Hepatocyte (in vitro differentiated cells): ENCODE measurements around the gene UMAD1.

Source experiments
- EZH2 ChIP-seq: fragments of 200-600 bp; sonication (generic); IDR thresholded peaks from 2 replicates; pipeline ENCODE4 v1.6.1; 2016; ENCODE audit warnings: antibody characterized with exemption, mild to moderate bottlenecking, borderline replicate concordance
- EZH2phosphoT487 ChIP-seq: fragments of 200-600 bp; sonication (generic); IDR thresholded peaks from one replicate; pipeline ENCODE4 v1.6.1; 2018; ENCODE audit warnings: antibody characterized with exemption, mild to moderate bottlenecking, low read depth, moderate library complexity; ENCODE audit not compliant: unreplicated experiment, severe bottlenecking
- TF ChIP-seq, protein P1 (sequence below): fragments of 200-600 bp; sonication (generic); IDR thresholded peaks from 2 replicates; pipeline ENCODE4 v1.5.1; 2016; ENCODE audit warnings: antibody characterized with exemption, mild to moderate bottlenecking; ENCODE audit not compliant: poor library complexity

DNA sequence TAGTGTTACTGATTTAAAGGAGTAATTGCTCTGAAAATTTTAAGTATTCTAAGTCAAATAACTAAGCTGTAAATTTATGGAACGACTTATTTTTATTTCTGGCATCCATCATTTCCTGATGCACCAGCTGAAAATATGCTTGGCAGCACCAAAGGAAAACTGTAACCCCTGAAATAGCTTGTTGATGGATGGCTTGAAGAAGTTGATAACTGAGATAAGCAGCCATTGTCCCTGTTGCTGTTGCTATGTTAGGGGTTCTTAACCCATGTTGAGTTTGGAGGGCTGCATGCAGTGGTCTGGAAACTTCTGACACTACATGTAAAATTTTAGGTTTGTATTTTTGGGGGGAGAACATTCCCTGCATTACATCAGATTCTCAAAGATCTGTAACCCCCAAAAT is 47.2 kb downstream of the UMAD1 start:
- TF ChIP-seq, protein P1, sequence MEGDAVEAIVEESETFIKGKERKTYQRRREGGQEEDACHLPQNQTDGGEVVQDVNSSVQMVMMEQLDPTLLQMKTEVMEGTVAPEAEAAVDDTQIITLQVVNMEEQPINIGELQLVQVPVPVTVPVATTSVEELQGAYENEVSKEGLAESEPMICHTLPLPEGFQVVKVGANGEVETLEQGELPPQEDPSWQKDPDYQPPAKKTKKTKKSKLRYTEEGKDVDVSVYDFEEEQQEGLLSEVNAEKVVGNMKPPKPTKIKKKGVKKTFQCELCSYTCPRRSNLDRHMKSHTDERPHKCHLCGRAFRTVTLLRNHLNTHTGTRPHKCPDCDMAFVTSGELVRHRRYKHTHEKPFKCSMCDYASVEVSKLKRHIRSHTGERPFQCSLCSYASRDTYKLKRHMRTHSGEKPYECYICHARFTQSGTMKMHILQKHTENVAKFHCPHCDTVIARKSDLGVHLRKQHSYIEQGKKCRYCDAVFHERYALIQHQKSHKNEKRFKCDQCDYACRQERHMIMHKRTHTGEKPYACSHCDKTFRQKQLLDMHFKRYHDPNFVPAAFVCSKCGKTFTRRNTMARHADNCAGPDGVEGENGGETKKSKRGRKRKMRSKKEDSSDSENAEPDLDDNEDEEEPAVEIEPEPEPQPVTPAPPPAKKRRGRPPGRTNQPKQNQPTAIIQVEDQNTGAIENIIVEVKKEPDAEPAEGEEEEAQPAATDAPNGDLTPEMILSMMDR, result no peak
- TF ChIP-seq EZH2phosphoT487 (no peak), EZH2 (no peak)
